HG02938 (cell line): ENCODE measurements around the gene ASPSCR1.
"Not testable (repeated sequence)": the region's sequence is repeated elsewhere in the genome, so short reads cannot be mapped to it uniquely, and the experiment has no call there.

Experiments
- ATAC-seq: cut with Tn5 transposase; IDR thresholded peaks from one replicate; pipeline ENCODE4 v1.9.1; 2021; ENCODE audit warnings: mild to moderate bottlenecking, moderate library complexity; ENCODE audit not compliant: unreplicated experiment

ASPSCR1 gene

GRCh38 chr17:81941484-81942166 is 35.8 kb upstream of the ASPSCR1 start:
- ATAC-seq, result no peak

- ATAC-seq, result no peak
Measured at GRCh38 chr17:81942167-81942553, 35.3 kb upstream of the ASPSCR1 start.

- ATAC-seq, result no peak
Measured at GRCh38 chr17:81944858-81945257, 32.6 kb upstream of the ASPSCR1 start.

GRCh38 chr17:81947189-81947588 is 30.2 kb upstream of the ASPSCR1 start, which contains the start of gene MYADML2:
Gene MYADML2 (minus strand): TSS chr17:81947233. CDS start chr17:81941741, 5,492 bp downstream.
- no peak for ATAC-seq

- ATAC-seq, result no peak
Measured at GRCh38 chr17:81948635-81949378, 28.6 kb upstream of the ASPSCR1 start.

- ATAC-seq, result no peak
Measured at GRCh38 chr17:81950501-81950900, 26.9 kb upstream of the ASPSCR1 start.

- no peak for ATAC-seq
Measured at GRCh38 chr17:81951785-81952684, 25.4 kb upstream of the ASPSCR1 start.

GRCh38 chr17:81952792-81953228 is 24.6 kb upstream of the ASPSCR1 start:
- no peak for ATAC-seq

GRCh38 chr17:81953443-81953842 is 24.0 kb upstream of the ASPSCR1 start:
- not testable (repeated sequence) for ATAC-seq

- ATAC-seq, result no peak
Measured at GRCh38 chr17:81954131-81955057, 23.0 kb upstream of the ASPSCR1 start.

- ATAC-seq, result no peak
Measured at GRCh38 chr17:81955058-81955681, 22.3 kb upstream of the ASPSCR1 start.

- no peak for ATAC-seq
Measured at GRCh38 chr17:81955756-81956544, 21.5 kb upstream of the ASPSCR1 start.

GRCh38 chr17:81956607-81957589 is 20.5 kb upstream of the ASPSCR1 start:
- no peak for ATAC-seq

GRCh38 chr17:81957691-81958432 is 19.6 kb upstream of the ASPSCR1 start:
- no peak for ATAC-seq

- ATAC-seq, result no peak
Measured at GRCh38 chr17:81958633-81959342, 18.6 kb upstream of the ASPSCR1 start.

- ATAC-seq, result no peak
Measured at GRCh38 chr17:81959362-81960129, 17.9 kb upstream of the ASPSCR1 start.
